ENCODE measurements around the gene RALGPS2.

Gene RALGPS2

GRCh38 chr1:178868706-178869105 is 143.7 kb downstream of the RALGPS2 start:
- Histone ChIP-seq H3K9me3 (ENCODE audit: control insufficient read depth, low read length) (no peaks in the 10 kb centered on the region), H3K4me1 (no peaks in the 10 kb centered on the region), H3K4me2 (ENCODE audit: low read length) (no peak overlapping the region), H3K9ac (no peak overlapping the region), H3K79me2 (no peaks in the 10 kb centered on the region), H3K36me3 (ENCODE audit: control insufficient read depth, insufficient read depth, low read length) (no peaks in the 10 kb centered on the region), H3K27me3 (ENCODE audit: control insufficient read depth, insufficient read depth, low read length) (no peaks in the 10 kb centered on the region), H3K4me3 (ENCODE audit: low read depth, low read length) (no peak overlapping the region), H3K27ac (no peak overlapping the region), H2AFZ (no peak overlapping the region)
- no peak for TF ChIP-seq CTCF (IDR thresholded peaks at IDR 0.05)

- no peak overlapping the region for H3K27ac ChIP-seq
- H2AFZ ChIP-seq = no peak overlapping the region
- H3K9me3 ChIP-seq (ENCODE audit: control insufficient read depth, low read length) = no peaks in the 10 kb centered on the region
Observed at GRCh38 chr1:178869119-178869697, 144.2 kb downstream of the RALGPS2 start.

GRCh38 chr1:178870221-178870620 is 145.2 kb downstream of the RALGPS2 start:
- Histone ChIP-seq H3K27ac (no peak overlapping the region), H3K79me2 (no peaks in the 10 kb centered on the region), H3K4me3 (ENCODE audit: low read depth, low read length) (no peak overlapping the region), H3K27me3 (ENCODE audit: control insufficient read depth, insufficient read depth, low read length) (no peaks in the 10 kb centered on the region), H3K9ac (no peak overlapping the region), H3K9me3 (ENCODE audit: control insufficient read depth, low read length) (no peaks in the 10 kb centered on the region), H3K4me1 (no peaks in the 10 kb centered on the region), H2AFZ (no peak overlapping the region), H3K4me2 (ENCODE audit: low read length) (no peak overlapping the region), H3K36me3 (ENCODE audit: control insufficient read depth, insufficient read depth, low read length) (no peaks in the 10 kb centered on the region)
- TF ChIP-seq CTCF (IDR thresholded peaks at IDR 0.05) = no peak

More at GRCh38 chr1:178869119-178869697, 144.2 kb downstream of the RALGPS2 start:
- no peak for TF ChIP-seq CTCF (IDR thresholded peaks at IDR 0.05)
- Histone ChIP-seq H3K36me3 (ENCODE audit: control insufficient read depth, insufficient read depth, low read length) (no peaks in the 10 kb centered on the region), H3K4me1 (no peaks in the 10 kb centered on the region), H3K4me3 (ENCODE audit: low read depth, low read length) (no peak overlapping the region), H3K79me2 (no peaks in the 10 kb centered on the region), H3K9ac (no peak overlapping the region), H3K4me2 (ENCODE audit: low read length) (no peak overlapping the region), H3K27me3 (ENCODE audit: control insufficient read depth, insufficient read depth, low read length) (no peaks in the 10 kb centered on the region)

- Histone ChIP-seq H3K4me1 (no peaks in the 10 kb centered on the region), H3K4me2 (ENCODE audit: low read length) (no peak within 1 kb of the TSS), H3K4me3 (ENCODE audit: low read depth, low read length) (no peak within 1 kb of the TSS), H3K27ac (no peak within 1 kb of the TSS), H3K9me3 (ENCODE audit: control insufficient read depth, low read length) (no peaks in the 10 kb centered on the region), H2AFZ (no peak within 1 kb of the TSS), H3K27me3 (ENCODE audit: control insufficient read depth, insufficient read depth, low read length) (no peaks in the 10 kb centered on the region), H3K36me3 (ENCODE audit: control insufficient read depth, insufficient read depth, low read length) (no peaks in the 10 kb centered on the region), H3K9ac (no peak within 1 kb of the TSS), H3K79me2 (no peaks in the 10 kb centered on the region)
- no peak for TF ChIP-seq CTCF (IDR thresholded peaks at IDR 0.05)
Observed at GRCh38 chr1:178870944-178871343, 145.9 kb downstream of the RALGPS2 start, which contains the start of gene ANGPTL1. TSS of gene ANGPTL1 (minus strand) at chr1:178871077. CDS start at chr1:178865776, 5,301 bp downstream.

Data from parathyroid adenoma (tissue), 2 donors.